Activated CD4-positive, alpha-beta T cell treated with anti-CD3 and anti-CD28 coated beads for 48 hours (primary cell): ENCODE measurements around the gene FLNA.
A peak's percentile ranks its signal among the peaks of the same experiment; 100 is the strongest.
"Not testable (repeated sequence)": the region's sequence is repeated elsewhere in the genome, so short reads cannot be mapped to it uniquely, and the experiment has no call there.

Experiments used
- DNase-seq: peaks from one replicate; pipeline ENCODE4 v3.0.0-alpha.2; 2020

Gene FLNA

GRCh38 chrX:154357205-154357604, 17.2 kb downstream of the FLNA start:
- DNase-seq = no peak

GRCh38 chrX:154356596-154356995, 17.8 kb downstream of the FLNA start:
- no peak for DNase-seq

GRCh38 chrX:154355776-154356140, 18.7 kb downstream of the FLNA start:
- no peak for DNase-seq

- no peak for DNase-seq
Measured at GRCh38 chrX:154355094-154355775, 19.2 kb downstream of the FLNA start.

GRCh38 chrX:154354516-154354915, 19.9 kb downstream of the FLNA start:
- DNase-seq = no peak

- no peak for DNase-seq
Measured at GRCh38 chrX:154354013-154354412, 20.4 kb downstream of the FLNA start.

GRCh38 chrX:154353172-154353843, 21.1 kb downstream of the FLNA start:
- DNase-seq = no peak

GRCh38 chrX:154352466-154352865, 22.0 kb downstream of the FLNA start:
- DNase-seq = no peak

GRCh38 chrX:154352012-154352401, 22.4 kb downstream of the FLNA start:
- no peak for DNase-seq

GRCh38 chrX:154351183-154352011, 23.0 kb downstream of the FLNA start:
- DNase-seq = no peak

- DNase-seq = no peak
Measured at GRCh38 chrX:154350429-154351182, 23.8 kb downstream of the FLNA start.

- DNase-seq = no peak
Measured at GRCh38 chrX:154349979-154350378, 24.5 kb downstream of the FLNA start.

GRCh38 chrX:154349359-154349935, 25.0 kb downstream of the FLNA start:
- DNase-seq = no peak

GRCh38 chrX:154348646-154349358, 25.6 kb downstream of the FLNA start:
- DNase-seq = no peak

GRCh38 chrX:154348114-154348531, 26.3 kb downstream of the FLNA start:
- DNase-seq = no peak

- DNase-seq = not testable (repeated sequence)
Measured at GRCh38 chrX:154343620-154344019, 30.8 kb downstream of the FLNA start.

GRCh38 chrX:154343063-154343462, 31.4 kb downstream of the FLNA start:
- DNase-seq = not testable (repeated sequence)

- DNase-seq = not testable (repeated sequence)
Measured at GRCh38 chrX:154341399-154342298, 32.8 kb downstream of the FLNA start.

- DNase-seq = peak; percentile 60
Measured at GRCh38 chrX:154334496-154334895, 39.9 kb downstream of the FLNA start.

GRCh38 chrX:154333837-154334271, 40.6 kb downstream of the FLNA start:
- DNase-seq = no peak

- no peak for DNase-seq
Measured at GRCh38 chrX:154333116-154333515, 41.3 kb downstream of the FLNA start.
